Effector memory CD4-positive, alpha-beta T cell (primary cell): Measurements from ENCODE around the gene KRT82.

Experiments
- DNase-seq, 3 donors: peaks; one replicate each; pipeline ENCODE4 v3.0.0-alpha.2; 2020
- H3K27ac ChIP-seq: 2 replicates; pipeline ENCODE4 v1.7.0; 2013; ENCODE audit warnings: mild to moderate bottlenecking, low read length, moderate library complexity; ENCODE audit not compliant: insufficient read depth, poor library complexity, severe bottlenecking
- H3K27me3 ChIP-seq: replicated peaks from 2 replicates; pipeline ENCODE4 v1.7.0; 2013; ENCODE audit warnings: mild to moderate bottlenecking, low read length; ENCODE audit not compliant: insufficient read depth, control insufficient read depth, poor library complexity, severe bottlenecking
- H3K36me3 ChIP-seq: 2 replicates; pipeline ENCODE4 v1.7.0; 2013; ENCODE audit warnings: mild to moderate bottlenecking, low read length, moderate library complexity; ENCODE audit not compliant: control insufficient read depth, insufficient read depth
- H3K4me1 ChIP-seq: 2 replicates; pipeline ENCODE4 v1.7.0; 2013; ENCODE audit warnings: low read length, mild to moderate bottlenecking; ENCODE audit not compliant: control insufficient read depth, insufficient read depth, poor library complexity, severe bottlenecking
- H3K4me3 ChIP-seq: 2 replicates; pipeline ENCODE4 v1.7.0; 2013; ENCODE audit warnings: low read length, low read depth, mild to moderate bottlenecking; ENCODE audit not compliant: insufficient read depth, poor library complexity, severe bottlenecking
- H3K9me3 ChIP-seq: 2 replicates; pipeline ENCODE4 v1.7.0; 2013; ENCODE audit warnings: mild to moderate bottlenecking, low read length, moderate library complexity; ENCODE audit not compliant: control insufficient read depth

Gene KRT82

DNA sequence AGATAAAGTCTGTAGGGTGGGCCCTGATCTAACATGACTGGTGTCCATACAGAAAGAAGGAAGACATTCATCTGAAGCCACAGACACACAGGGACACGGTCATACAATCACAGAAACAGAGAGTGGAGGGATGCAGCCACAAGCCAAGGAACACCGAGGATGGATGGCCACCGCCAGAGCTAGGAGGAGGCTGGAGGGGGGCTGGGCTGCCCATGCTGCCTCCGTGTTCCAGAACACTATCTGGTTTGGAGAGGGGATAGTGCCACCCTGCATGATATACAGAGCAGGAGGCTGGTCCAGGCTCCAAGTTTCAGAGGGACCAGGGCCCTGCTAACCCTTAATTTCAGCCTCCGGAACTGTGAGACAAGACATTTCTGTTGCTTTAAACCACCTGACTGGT, 19.3 kb upstream of the KRT82 start:
- Histone ChIP-seq H3K27me3 (no peaks in the 10 kb centered on the region), H3K4me3 (no peak overlapping the region), H3K9me3 (no peaks in the 10 kb centered on the region), H3K36me3 (no peaks in the 10 kb centered on the region), H3K27ac (no peak overlapping the region), H3K4me1 (no peaks in the 10 kb centered on the region)
- no peak for DNase-seq

DNA sequence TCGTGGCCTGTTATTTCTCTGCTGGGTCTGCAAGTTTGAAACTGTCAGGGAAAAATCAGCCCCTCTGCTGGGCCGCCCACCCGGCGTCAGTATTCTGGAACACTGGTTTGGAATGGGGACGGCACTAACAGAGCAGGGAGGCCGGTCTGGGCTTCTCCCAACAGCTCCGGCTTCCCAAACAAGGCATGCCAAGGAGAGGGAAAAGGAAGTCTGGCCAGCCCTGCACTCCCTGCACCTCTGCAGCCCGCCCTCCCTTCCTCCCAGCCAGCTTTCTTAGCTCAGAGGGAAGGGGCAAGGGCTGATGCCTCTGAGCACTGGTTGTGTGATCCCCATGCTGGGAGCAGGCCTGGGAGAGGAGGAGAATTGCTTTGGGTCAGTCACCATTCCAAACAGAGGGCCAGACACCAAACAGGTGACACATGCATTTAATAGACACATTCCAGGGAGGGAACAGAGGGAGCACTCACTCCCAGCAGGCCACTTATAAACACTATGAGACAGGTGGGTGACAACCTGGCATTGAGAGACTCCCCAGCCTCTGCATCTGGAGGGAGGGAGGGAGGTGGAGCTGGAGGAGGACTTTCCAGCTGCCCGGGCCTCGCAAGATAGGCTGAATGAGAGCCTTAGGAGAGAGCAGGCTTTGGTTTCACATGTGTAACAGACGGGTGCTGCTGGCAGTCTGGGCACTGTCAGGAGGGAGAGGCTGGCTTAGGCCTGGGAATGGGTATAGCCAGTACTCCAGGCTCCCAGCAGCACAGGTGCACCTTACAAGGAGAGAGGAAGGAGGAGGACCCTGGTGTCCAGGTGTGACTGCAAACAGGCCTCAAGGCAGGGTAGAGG, 17.7 kb upstream of the KRT82 start:
- DNase-seq, result no peak
- H3K27me3 ChIP-seq, result no peaks in the 10 kb centered on the region
- no peaks in the 10 kb centered on the region for H3K9me3 ChIP-seq
- H3K36me3 ChIP-seq, result no peaks in the 10 kb centered on the region
- H3K4me1 ChIP-seq, result no peaks in the 10 kb centered on the region
- H3K4me3 ChIP-seq, result no peak overlapping the region
- no peak overlapping the region for H3K27ac ChIP-seq

DNA sequence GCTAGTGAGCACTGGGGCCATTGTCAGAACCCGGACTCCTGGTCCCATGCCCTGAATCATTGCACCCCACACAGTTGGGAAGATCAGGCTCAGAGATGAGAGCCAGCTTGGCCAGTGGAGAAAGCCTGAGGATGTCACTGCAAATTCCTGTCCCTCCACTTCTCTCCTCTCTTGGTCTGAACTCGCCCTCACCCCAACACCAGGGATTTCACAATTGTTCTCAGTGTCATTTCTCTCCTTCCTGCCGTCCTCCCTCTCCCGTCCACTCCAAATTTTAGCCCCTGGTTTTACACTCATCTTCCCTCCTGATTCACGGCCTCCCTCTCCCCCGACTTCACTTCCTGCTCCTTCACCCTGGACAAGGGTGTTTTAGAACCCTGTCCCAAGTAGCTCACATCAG, 16.9 kb upstream of the KRT82 start:
- H3K27me3 ChIP-seq, result no peaks in the 10 kb centered on the region
- no peak for DNase-seq
- no peak overlapping the region for H3K4me3 ChIP-seq
- H3K9me3 ChIP-seq, result no peaks in the 10 kb centered on the region
- H3K4me1 ChIP-seq, result no peaks in the 10 kb centered on the region
- no peaks in the 10 kb centered on the region for H3K36me3 ChIP-seq
- H3K27ac ChIP-seq, result no peak overlapping the region

DNA sequence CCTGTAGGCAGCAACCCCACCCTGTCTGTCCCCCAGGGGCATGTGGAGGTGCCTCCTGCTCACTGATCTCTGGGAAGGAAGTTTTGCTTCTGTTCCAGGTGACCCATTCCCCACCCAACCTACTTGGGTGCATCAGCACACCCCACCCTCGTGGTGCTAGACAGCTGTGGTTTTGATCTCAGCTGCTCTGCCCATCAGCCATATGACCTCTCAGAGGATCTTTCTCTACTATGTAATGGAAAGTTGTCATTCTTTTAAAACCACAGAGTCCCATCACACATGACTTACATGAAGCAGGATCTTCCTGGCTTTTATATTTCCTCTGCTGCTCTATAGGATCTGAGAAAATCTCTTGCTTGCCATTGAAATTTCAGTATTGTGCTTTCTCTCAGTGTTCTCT, 13.5 kb upstream of the KRT82 start:
- Histone ChIP-seq H3K36me3 (no peaks in the 10 kb centered on the region), H3K27me3 (no peaks in the 10 kb centered on the region), H3K27ac (no peak overlapping the region), H3K9me3 (no peaks in the 10 kb centered on the region), H3K4me3 (no peak overlapping the region), H3K4me1 (no peaks in the 10 kb centered on the region)
- DNase-seq, result no peak

DNA sequence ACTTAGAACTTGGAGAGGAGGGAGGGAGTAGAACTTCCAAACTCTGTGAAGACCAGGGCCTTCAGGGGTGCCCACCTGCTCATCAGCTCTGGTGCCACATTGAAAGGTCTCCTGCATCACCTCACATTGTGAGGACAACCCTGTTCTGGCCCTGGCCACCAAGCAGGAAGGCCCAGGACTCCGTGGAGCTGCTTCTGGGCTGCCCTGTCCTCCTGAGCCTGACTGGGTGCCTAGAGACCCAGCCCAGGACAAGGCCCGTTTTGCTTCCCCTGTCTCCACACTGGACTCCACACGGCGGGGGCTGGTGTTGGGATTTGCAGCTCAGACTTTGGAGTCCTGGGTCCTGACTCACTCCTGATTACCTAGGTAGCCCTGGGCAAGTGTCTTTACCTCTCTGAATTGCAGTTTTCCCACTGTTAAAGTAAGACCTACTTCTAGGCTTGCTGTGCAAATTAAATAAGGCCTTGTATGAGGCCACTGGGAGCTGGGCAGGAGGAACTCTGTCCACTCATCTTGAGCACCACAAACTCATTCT, 12.5 kb upstream of the KRT82 start:
- no peaks in the 10 kb centered on the region for H3K27me3 ChIP-seq
- DNase-seq, result no peak
- no peak overlapping the region for H3K27ac ChIP-seq

DNA sequence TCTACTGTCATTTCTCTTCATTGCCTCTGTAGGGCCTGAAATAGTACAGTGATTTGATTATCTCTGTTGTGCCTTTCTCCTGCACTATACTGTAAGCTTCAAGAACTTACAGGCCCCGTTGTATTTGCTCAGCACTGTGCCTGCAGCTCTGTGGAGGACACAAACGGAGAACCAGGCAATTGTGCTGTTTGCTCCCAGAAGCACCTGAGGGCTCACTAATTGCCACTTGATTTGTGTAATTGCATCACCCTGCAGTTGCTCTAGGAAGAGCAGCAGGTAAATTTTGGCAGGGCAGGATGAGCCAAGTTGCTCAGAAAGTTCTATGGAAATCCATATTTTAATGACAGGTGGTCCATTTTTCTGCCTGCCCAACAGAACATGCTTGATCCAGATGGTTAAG, 11.6 kb upstream of the KRT82 start:
- Histone ChIP-seq H3K9me3 (no peaks in the 10 kb centered on the region), H3K4me1 (no peaks in the 10 kb centered on the region)
- no peak for DNase-seq

More for the DNA sequence above, 12.5 kb upstream of the KRT82 start:
- H3K9me3 ChIP-seq, result no peaks in the 10 kb centered on the region
- no peak overlapping the region for H3K4me3 ChIP-seq
- no peaks in the 10 kb centered on the region for H3K4me1 ChIP-seq
- H3K36me3 ChIP-seq, result no peaks in the 10 kb centered on the region

DNA sequence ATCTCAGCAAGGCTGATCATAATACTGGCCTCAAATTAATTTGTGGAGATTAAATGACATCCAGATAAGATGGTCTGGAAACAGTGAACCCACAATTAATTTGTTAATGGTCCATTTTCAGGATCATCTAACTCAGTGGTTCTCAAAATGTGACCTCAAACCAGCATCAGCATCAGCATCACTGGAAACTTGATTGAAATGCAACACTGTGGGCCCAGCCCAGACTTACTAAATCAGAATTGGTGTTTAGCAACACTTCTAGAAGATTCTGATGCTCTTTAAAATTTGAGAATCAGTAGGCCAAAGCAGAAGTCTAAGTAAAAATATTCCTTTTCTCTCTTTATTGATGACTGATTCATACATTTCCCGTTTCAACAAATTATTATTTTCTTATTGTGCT, 10.7 kb upstream of the KRT82 start:
- H3K27ac ChIP-seq, result no peak overlapping the region
- H3K4me1 ChIP-seq, result no peaks in the 10 kb centered on the region
- H3K4me3 ChIP-seq, result no peak overlapping the region
- H3K9me3 ChIP-seq, result no peaks in the 10 kb centered on the region
- DNase-seq, result no peak
- no peaks in the 10 kb centered on the region for H3K27me3 ChIP-seq
- H3K36me3 ChIP-seq, result no peaks in the 10 kb centered on the region

More for the DNA sequence above, 11.6 kb upstream of the KRT82 start:
- H3K27me3 ChIP-seq, result no peaks in the 10 kb centered on the region
- no peak overlapping the region for H3K27ac ChIP-seq
- no peak overlapping the region for H3K4me3 ChIP-seq
- no peaks in the 10 kb centered on the region for H3K36me3 ChIP-seq

DNA sequence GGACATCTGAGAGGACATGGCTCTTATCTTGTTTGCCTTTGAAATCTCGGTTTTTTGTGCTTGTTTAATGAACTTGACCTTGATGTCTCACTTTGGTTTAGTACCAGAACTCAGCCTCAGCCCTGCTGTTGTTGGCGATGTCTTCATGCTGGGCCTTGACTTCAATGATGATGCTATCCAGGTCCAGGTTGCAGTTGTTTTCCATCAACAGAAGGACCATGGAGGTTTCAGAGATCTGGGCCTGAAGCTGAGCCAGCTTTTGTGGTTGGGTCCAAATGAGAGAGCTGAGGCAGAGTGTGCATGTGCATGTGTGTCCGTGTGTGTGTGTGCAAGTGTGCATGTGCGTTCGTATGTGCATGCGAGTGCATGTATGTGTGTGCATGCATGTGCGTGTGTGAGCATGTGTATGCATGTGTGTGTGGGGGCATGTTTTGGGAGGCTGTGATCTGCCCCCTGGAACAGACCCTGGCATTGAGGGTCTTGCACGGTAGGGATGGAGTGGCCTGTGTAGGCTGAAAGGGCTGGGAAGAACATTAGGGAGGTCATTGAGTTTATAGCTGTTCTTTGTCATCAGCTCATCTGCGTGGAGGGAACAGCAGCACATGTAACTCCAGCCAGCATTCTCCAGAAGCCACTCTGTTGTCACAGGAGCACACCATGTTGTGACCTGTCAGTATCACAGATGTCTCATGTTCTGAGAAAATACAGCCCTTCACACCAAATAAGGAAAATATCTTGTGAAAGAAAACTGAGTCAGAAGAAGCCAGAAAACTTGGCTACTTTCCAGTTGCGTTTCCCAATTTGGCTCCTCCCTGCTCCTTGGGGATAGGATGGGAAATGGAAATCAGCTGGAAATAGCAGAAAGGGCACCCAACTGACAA, 10.0 kb upstream of the KRT82 start:
- Histone ChIP-seq H3K27me3 (no peaks in the 10 kb centered on the region), H3K4me3 (no peak overlapping the region), H3K27ac (no peak overlapping the region), H3K4me1 (no peaks in the 10 kb centered on the region), H3K9me3 (no peaks in the 10 kb centered on the region), H3K36me3 (no peaks in the 10 kb centered on the region)
- no peak for DNase-seq

DNA sequence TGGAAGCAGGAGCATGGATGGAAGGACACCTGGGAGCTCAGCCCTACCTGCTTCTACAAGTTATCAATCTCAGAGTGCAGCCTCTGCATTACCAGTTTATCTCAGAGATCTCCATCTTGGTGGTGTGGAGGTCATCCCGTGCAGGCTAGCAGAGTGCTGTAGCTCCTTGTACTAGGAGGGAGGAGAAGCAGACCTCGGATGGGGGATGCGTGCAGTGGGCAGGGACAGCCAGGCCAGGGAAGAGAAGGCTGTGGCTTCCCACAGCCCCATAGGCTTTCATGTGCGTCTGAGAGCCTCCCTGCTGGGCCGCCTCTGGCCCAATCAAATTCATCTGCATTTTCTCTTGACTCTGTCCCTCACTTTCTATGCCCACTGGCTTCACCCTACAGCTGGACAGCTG, 8.8 kb upstream of the KRT82 start:
- no peaks in the 10 kb centered on the region for H3K36me3 ChIP-seq
- DNase-seq, result no peak

More for the DNA sequence above, 8.8 kb upstream of the KRT82 start:
- Histone ChIP-seq H3K27me3 (no peaks in the 10 kb centered on the region), H3K4me3 (no peak overlapping the region), H3K4me1 (no peaks in the 10 kb centered on the region), H3K27ac (no peak overlapping the region), H3K9me3 (no peaks in the 10 kb centered on the region)
